GM18868 (cell line): ENCODE results near the gene RASD1.

Source experiments
- ATAC-seq: cut with Tn5 transposase; IDR thresholded peaks from one replicate; pipeline ENCODE4 v1.9.1; 2021; ENCODE audit warnings: mild to moderate bottlenecking, moderate library complexity; ENCODE audit not compliant: unreplicated experiment

The RASD1 gene

DNA sequence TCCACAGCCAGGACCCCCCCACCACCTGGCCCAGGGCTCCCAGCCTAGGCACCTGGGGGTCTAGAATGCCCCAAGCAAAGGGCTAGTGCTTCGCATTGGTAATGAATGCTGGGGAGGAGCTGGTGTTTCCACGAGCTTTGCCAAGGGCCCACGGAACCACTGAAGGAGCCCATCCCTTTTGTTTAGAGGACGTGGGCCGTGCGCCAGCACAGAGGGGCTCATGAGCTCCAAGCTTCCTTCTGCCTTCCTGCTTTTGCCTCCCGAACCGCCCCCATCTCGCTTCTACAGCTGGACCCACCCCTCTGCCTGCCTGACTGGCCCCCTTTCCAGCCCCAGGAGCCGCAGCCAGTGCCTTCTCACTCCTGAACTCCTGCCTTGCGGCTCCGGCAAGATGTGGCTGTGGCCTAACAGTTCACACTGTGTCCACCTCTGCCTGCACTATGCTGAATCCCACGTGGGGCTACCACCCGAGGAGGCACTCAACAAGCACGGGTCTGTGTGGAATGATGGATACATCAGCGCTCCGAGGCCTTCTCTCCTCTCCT, 31.8 kb upstream of the RASD1 start:
- ATAC-seq, result no peak

DNA sequence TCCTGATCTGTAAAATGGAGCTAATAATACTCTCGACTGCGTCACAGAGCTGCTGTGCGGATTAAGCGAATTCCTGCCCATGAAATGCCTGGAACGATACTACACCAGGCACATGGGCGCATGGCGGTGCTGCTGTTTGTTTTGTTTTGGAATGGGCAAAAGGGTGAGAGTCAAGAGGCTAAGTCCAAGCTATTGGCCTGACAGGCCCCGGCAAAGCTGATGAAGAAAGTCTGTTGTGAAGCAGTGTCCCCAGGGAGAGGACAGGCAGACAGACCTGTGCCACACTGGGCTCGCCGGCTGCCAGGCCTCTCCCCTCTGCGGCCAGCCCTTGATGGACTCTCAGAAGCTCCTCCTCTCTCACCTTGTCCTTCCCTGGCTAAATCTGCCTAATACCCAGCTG, 31.3 kb upstream of the RASD1 start:
- ATAC-seq, result no peak

DNA sequence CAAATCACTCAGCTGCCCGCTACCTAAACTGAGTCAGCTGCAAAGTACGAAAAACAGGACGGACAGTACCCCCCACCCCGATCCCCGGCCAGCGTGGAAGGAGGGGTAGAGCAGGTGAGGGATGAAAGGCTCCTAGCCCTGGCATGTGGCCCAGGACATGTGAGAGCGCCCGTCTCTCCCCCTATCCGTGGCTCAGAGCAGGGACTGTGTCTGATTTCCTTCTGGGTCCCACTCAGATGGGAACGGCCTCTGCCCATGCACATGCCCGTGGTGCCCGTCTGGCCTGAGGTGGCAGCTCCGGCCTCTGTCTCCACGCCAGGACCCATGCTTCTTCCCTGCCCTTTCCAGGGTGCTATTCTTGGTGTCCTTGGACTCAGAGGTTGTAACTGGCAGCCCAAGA, 30.2 kb upstream of the RASD1 start:
- ATAC-seq, result no peak

GRCh38 chr17:17525956-17526355, 29.8 kb upstream of the RASD1 start:
- no peak for ATAC-seq

DNA sequence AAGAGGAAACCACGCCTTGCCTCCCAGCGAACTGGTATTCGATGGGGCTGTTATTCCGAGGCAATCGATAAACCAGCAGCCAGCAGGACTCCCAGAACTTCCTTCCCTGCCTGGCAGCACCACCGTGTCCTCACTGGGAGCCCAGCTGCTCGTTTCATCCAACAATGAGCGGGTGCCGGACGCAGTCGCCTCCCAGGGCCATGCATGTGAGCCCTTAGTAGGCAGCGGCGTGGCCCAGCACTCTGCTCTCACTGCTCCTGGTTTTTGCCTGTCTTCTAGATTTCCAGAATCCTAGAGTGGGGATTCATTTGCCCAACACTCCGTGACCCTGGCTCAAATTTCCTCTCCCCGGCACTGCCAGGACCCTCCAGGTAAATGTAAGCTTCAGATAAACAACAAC, 29.1 kb upstream of the RASD1 start:
- no peak for ATAC-seq

DNA sequence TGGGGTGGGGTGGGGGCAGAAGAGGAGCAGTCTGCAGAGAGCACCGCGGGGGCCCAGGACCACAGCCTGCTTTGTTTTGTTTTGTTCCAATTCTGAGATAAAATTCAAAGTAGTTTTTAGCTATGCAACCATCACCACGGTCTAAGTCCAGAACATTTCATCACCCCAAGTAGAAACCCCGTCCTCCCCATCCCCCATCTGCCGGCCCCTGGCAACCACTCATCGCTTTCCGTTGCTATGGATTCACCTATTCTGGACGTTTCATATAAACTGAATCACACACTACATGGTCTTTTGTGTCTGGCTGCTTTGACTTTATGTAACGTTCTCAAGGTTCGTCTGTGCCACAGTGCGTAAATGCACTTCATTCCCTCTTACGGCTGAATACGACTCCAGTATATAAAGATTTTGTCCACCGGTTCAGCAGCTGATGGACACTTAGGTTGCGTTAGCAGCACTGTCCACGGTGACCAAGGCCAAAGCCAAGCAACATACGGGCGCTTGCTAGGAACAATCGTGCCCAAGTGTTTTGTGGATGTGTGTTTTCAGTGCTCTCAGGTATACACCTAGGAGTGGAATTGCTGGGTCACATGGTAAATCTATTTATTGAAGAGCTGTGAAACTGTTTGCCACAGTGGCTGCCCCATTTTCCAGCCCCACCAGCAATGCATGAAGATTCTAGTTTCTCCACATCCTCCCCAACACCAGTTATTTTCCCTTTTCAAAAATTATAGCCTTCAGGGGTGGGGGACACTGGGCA, 27.7 kb upstream of the RASD1 start:
- no peak for ATAC-seq

DNA sequence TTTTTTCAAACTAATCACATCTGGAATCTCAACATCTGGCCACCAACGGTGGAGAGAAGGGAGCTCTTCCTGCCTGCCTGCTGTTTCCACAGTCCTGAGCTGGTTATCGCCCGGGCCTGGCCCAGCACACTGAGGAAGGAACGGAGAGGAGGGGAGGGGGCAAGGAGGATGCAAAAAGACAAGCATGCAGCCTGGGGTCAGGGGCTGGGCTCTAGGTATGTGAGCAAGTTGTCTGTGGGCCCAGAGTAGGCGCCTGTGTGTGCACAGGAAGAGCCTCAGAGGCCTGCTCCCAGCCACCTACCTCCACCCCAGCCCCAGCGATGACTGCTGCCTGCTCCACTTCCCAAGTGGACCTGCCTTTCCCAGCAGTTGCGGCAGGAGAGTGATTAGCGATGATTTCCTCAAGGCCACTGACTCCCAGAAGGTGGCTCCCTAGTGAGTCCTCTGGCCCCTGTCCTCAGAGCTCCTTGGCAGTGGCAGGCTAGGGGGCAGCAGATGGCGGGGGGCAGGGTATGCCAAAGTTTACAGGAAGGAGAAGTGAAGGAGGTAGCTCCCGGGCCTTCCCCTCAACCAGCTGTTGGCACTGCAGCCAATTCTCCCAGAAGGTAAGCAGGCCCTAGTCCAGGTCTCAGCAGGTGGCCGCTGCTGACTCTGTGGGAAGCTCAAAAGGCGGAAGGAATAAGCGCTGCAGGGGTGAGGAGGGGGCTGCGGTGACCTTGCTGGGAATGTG, 27.0 kb upstream of the RASD1 start:
- no peak for ATAC-seq

GRCh38 chr17:17520599-17521232, 24.5 kb upstream of the RASD1 start:
- no peak for ATAC-seq

- ATAC-seq, result no peak
These were observed 23.7 kb upstream of the RASD1 start for GRCh38 chr17:17519886-17520285.

GRCh38 chr17:17518951-17519350, 22.8 kb upstream of the RASD1 start:
- no peak for ATAC-seq

- no peak for ATAC-seq
These were observed 21.8 kb upstream of the RASD1 start for GRCh38 chr17:17518014-17518413.

DNA sequence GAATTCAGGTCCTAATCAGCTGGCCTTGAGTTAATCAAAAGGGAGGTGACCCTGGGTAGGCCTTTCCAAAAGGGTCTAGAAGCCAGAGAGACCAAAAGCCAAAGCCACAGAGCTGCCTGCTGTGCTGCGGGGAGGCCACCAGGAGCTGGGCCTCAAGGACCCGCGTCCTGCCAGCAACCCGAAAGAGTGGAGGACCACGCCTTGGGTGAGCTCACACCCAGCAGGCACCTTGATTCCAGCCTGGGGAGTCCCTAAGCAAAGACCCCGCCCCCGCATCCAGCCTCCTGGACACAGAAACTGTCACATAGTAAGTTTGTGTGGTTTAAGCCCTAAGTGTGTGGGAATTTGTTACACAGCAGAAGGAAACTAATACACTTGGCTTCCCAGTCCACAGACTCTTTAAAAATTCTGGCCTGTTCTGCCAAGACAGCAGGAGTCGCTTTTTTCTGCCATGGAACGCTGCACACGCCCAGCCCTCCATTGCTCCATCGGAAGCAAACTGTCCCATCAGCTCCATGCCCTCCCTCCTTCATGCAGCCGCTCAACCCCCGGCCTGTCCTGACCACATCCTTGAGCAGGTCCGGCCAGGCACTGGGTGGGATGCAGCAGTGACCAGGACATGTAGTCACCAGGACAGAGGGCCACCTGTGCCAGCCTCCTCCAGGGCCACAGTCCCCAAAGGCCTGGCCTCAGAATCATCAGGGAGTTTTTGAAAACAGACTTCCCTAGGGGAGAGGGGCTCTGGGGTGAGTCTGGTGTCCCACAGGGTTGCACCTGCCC, 20.9 kb upstream of the RASD1 start:
- no peak for ATAC-seq

GRCh38 chr17:17515934-17516930, 20.0 kb upstream of the RASD1 start:
- ATAC-seq, result no peak

- no peak for ATAC-seq
These were observed 19.1 kb upstream of the RASD1 start for GRCh38 chr17:17514993-17515933.

GRCh38 chr17:17514361-17514992, 18.3 kb upstream of the RASD1 start:
- no peak for ATAC-seq

GRCh38 chr17:17513626-17514025, 17.4 kb upstream of the RASD1 start:
- ATAC-seq, result no peak

GRCh38 chr17:17512866-17513265, 16.7 kb upstream of the RASD1 start:
- ATAC-seq, result no peak
